ENCODE data around the gene ADGRF5.

Gene ADGRF5

GRCh38 chr6:46932526-46933319 lies 11.0 kb upstream of the ADGRF5 start:
- DNase-seq (ENCODE audit: extremely low read depth in 1 of 2, low read depth in 1 of 2): no peak

GRCh38 chr6:46931416-46931815 lies 9.7 kb upstream of the ADGRF5 start:
- DNase-seq (ENCODE audit: extremely low read depth in 1 of 2, low read depth in 1 of 2): no peak

- no peak for DNase-seq (ENCODE audit: extremely low read depth in 1 of 2, low read depth in 1 of 2)
Observed at GRCh38 chr6:46930331-46930730, 8.6 kb upstream of the ADGRF5 start.

GRCh38 chr6:46927066-46927465 lies 5.3 kb upstream of the ADGRF5 start:
- no peak for DNase-seq (ENCODE audit: extremely low read depth in 1 of 2, low read depth in 1 of 2)

GRCh38 chr6:46926481-46926880 lies 4.7 kb upstream of the ADGRF5 start:
- no peak for DNase-seq (ENCODE audit: extremely low read depth in 1 of 2, low read depth in 1 of 2)

- no peak for DNase-seq (ENCODE audit: extremely low read depth in 1 of 2, low read depth in 1 of 2)
Observed at GRCh38 chr6:46925563-46926253, 4.0 kb upstream of the ADGRF5 start.

GRCh38 chr6:46923476-46923875 lies 1.7 kb upstream of the ADGRF5 start:
- DNase-seq (ENCODE audit: extremely low read depth in 1 of 2, low read depth in 1 of 2): no peak

GRCh38 chr6:46921059-46921458 lies 679 bp downstream of the ADGRF5 start:
- DNase-seq (ENCODE audit: extremely low read depth in 1 of 2, low read depth in 1 of 2): no peak

- no peak for DNase-seq (ENCODE audit: extremely low read depth in 1 of 2, low read depth in 1 of 2)
Observed at GRCh38 chr6:46918806-46919205, 2.9 kb downstream of the ADGRF5 start.

GRCh38 chr6:46917002-46917545 lies 4.7 kb downstream of the ADGRF5 start:
- DNase-seq (ENCODE audit: extremely low read depth in 1 of 2, low read depth in 1 of 2): no peak

GRCh38 chr6:46915866-46916265 lies 5.9 kb downstream of the ADGRF5 start:
- no peak for DNase-seq (ENCODE audit: extremely low read depth in 1 of 2, low read depth in 1 of 2)

- DNase-seq (ENCODE audit: extremely low read depth in 1 of 2, low read depth in 1 of 2): no peak
Observed at GRCh38 chr6:46915380-46915779, 6.4 kb downstream of the ADGRF5 start.

GRCh38 chr6:46914279-46914810 lies 7.4 kb downstream of the ADGRF5 start:
- DNase-seq (ENCODE audit: extremely low read depth in 1 of 2, low read depth in 1 of 2): no peak

- no peak for DNase-seq (ENCODE audit: extremely low read depth in 1 of 2, low read depth in 1 of 2)
Observed at GRCh38 chr6:46909371-46909770, 12.4 kb downstream of the ADGRF5 start.

GRCh38 chr6:46906776-46907175 lies 15.0 kb downstream of the ADGRF5 start:
- no peak for DNase-seq (ENCODE audit: extremely low read depth in 1 of 2, low read depth in 1 of 2)

GRCh38 chr6:46904117-46904516 lies 17.6 kb downstream of the ADGRF5 start:
- DNase-seq (ENCODE audit: extremely low read depth in 1 of 2, low read depth in 1 of 2): no peak

- no peak for DNase-seq (ENCODE audit: extremely low read depth in 1 of 2, low read depth in 1 of 2)
Observed at GRCh38 chr6:46903175-46903574, 18.6 kb downstream of the ADGRF5 start.

GRCh38 chr6:46901882-46902314 lies 19.8 kb downstream of the ADGRF5 start:
- DNase-seq (ENCODE audit: extremely low read depth in 1 of 2, low read depth in 1 of 2): no peak

GRCh38 chr6:46900266-46900665 lies 21.5 kb downstream of the ADGRF5 start:
- no peak for DNase-seq (ENCODE audit: extremely low read depth in 1 of 2, low read depth in 1 of 2)

- DNase-seq (ENCODE audit: extremely low read depth in 1 of 2, low read depth in 1 of 2): no peak
Observed at GRCh38 chr6:46899659-46900058, 22.1 kb downstream of the ADGRF5 start.

GRCh38 chr6:46898006-46898405 lies 23.7 kb downstream of the ADGRF5 start:
- DNase-seq (ENCODE audit: extremely low read depth in 1 of 2, low read depth in 1 of 2): no peak

GRCh38 chr6:46896871-46897270 lies 24.9 kb downstream of the ADGRF5 start:
- DNase-seq (ENCODE audit: extremely low read depth in 1 of 2, low read depth in 1 of 2): no peak

Measured in activated CD8-positive, alpha-beta memory T cell treated with anti-CD3 and anti-CD28 coated beads for 1 hour (primary cell).